SIG-M5 (cell line): ENCODE measurements around the gene SLC4A3.

Experiments used
- DNase-seq: peaks from one replicate; lab custom pipeline; 2025; lab: John Stamatoyannopoulos, UW

Gene SLC4A3

GRCh38 chr2:219613461-219614070, 13.9 kb upstream of the SLC4A3 start:
- DNase-seq = no peak

GRCh38 chr2:219614076-219614860, 13.2 kb upstream of the SLC4A3 start:
- DNase-seq = no peak

GRCh38 chr2:219615036-219615435, 12.4 kb upstream of the SLC4A3 start:
- DNase-seq = no peak

DNA sequence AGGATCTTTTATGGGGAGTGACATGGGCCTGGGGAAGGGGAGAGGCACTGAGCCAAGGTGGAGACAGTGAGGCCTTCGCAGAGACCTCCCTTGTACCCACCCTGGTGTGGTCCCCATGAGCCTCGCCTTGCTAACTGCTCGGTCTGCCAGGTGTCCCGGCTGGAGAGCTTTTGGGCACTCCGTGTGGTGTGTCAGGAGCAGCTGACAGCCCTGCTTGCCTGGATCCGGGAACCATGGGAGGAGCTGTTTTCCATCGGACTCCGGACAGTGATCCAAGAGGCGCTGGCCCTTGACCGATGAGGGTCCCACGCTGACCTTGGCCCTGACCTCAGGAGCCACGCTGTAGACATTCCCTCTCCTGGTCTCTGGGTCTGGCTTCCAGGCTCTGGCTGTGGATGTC, 11.5 kb upstream of the SLC4A3 start:
- DNase-seq = no peak

DNA sequence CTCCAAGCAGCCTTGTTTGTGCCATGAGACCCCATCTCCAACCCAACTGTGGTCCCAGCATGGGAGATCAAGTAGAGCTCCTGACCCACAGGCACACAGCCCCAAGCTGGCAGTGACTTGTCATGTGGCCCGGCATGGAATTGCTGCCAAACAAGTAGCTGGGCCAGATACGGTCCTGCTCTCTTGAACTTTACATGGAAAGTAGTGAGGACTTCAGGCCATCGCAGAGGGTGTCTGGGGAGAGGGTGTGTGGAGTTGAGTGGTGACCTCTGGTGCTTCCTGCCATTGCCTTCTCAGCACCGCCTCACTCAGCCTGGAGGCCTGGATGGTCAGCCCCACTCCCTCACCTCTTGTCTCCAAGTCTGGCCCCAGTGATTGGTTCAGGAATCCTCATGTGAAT, 10.9 kb upstream of the SLC4A3 start:
- DNase-seq = no peak

- no peak for DNase-seq
These were observed 8.7 kb upstream of the SLC4A3 start for GRCh38 chr2:219618733-219619122.

GRCh38 chr2:219619235-219619634, 8.2 kb upstream of the SLC4A3 start:
- no peak for DNase-seq

- DNase-seq = no peak
These were observed 6.9 kb upstream of the SLC4A3 start for GRCh38 chr2:219620546-219620945.

GRCh38 chr2:219621935-219622334, 5.5 kb upstream of the SLC4A3 start:
- no peak for DNase-seq

GRCh38 chr2:219622472-219622871, 5.0 kb upstream of the SLC4A3 start:
- no peak for DNase-seq

DNA sequence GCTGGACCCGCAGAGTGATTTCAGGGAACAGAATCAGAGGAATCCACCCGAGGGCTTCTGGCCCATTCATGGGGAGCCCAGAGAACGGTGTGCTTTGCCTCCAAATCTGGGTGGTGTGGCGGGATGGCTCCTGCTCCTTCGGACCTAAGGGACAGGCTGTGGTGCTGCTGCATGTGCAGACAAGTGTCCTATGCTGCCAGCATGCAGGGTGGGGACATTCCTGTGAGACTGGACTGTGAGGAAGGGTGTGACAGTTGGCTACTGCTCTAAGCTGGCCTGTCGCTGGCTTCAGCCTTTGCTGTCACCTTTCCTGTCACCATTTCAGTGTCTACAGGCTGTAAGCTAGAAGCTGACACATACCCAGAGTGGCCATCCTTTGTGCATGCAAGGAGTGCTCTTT, 2.9 kb upstream of the SLC4A3 start:
- no peak for DNase-seq

- DNase-seq = no peak
These were observed 2.3 kb upstream of the SLC4A3 start for GRCh38 chr2:219625179-219625578.

- DNase-seq = no peak
These were observed 890 bp upstream of the SLC4A3 start for GRCh38 chr2:219626540-219626939.

- DNase-seq = no peak
These were observed 980 bp downstream of the SLC4A3 start for GRCh38 chr2:219628235-219628985.

- no peak for DNase-seq
These were observed 1.8 kb downstream of the SLC4A3 start for GRCh38 chr2:219628986-219629901.

GRCh38 chr2:219629976-219630695, 2.7 kb downstream of the SLC4A3 start:
- no peak for DNase-seq

- no peak for DNase-seq
These were observed 3.5 kb downstream of the SLC4A3 start for GRCh38 chr2:219630770-219631405.

- no peak for DNase-seq
These were observed 4.0 kb downstream of the SLC4A3 start for GRCh38 chr2:219631406-219631891.

- no peak for DNase-seq
These were observed 4.7 kb downstream of the SLC4A3 start for GRCh38 chr2:219631904-219632759.

DNA sequence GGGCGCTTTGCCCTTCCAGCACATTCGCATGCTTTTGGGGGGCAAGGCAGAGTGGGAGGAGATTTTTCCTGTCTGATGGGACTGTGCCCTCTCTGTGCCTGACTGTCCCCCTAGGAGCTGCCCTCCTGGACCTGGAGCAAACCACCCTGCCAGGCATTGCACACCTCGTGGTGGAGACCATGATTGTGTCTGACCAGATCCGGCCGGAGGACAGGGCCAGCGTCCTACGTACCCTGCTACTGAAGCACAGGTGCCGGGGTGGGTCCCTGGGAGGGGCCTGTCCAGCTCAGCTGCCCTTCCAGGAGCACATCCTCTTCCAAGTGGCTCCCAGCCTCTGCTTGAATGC, 5.3 kb downstream of the SLC4A3 start:
- no peak for DNase-seq
